T-helper 1 cell (primary cell): Measurements from ENCODE around the gene HS1BP3.
A peak's percentile ranks its signal among the peaks of the same experiment; 100 is the strongest.

Experiments
- DNase-seq, 5 donors: peaks; one replicate each; pipeline ENCODE4 v3.0.0-alpha.2; 2012 to 2020

HS1BP3 gene

DNA sequence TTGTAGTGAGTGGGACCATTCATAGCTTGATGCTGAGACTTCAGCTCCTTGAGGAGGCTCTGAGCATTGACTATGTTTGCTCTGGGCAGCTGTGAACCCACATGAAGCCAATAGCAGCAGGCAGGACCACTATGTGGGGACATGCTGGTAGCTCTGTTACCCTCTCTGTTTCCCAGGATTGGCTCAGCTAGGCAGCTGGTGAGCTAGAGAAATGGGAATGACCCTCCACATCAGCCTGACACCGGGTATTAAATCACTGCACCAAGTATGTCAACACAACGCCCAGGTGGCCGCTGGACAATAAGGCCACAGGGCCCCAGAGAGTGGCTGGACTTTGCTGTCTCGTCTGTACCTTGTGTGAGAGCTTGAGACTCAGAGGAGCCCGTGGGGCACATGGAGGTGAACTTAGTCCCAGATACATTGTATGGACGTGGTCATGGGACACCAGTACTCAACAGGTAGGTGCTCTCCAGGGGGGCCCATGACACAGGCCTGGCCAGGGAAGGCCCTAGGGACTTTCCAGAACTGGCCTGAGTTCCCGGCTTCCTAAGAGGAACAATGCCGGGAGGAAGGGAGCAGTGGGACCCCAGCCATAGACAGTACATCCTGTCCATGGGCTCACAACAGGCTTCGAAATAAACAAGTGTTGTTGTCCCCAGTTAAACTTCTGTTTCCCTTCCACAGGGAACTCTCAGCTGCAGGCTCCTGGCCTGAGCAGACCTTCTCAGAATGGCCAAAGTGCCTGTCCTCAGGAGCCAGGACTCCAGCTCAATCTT, 35.2 kb downstream of the HS1BP3 start:
- no peak for DNase-seq

DNA sequence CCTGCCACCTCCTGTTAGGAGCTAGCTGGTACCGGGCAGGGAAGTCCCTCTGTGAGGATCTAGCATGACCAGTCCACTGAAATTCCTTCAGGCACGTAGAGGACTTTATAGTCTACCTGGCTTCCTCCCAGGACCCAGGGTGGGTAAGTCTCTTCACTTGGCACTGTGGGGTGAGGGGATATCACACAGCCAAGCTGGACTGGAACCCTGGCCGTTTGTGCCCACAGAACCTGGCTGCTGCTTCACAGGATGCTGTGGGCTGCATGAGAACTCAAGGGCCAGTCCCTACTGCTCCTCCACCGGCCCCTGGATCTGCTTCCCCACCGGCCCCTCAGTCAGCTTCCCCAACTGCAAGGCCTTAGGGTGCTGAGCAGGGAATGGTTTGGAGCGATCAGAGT, 35.8 kb downstream of the HS1BP3 start:
- no peak for DNase-seq

DNA sequence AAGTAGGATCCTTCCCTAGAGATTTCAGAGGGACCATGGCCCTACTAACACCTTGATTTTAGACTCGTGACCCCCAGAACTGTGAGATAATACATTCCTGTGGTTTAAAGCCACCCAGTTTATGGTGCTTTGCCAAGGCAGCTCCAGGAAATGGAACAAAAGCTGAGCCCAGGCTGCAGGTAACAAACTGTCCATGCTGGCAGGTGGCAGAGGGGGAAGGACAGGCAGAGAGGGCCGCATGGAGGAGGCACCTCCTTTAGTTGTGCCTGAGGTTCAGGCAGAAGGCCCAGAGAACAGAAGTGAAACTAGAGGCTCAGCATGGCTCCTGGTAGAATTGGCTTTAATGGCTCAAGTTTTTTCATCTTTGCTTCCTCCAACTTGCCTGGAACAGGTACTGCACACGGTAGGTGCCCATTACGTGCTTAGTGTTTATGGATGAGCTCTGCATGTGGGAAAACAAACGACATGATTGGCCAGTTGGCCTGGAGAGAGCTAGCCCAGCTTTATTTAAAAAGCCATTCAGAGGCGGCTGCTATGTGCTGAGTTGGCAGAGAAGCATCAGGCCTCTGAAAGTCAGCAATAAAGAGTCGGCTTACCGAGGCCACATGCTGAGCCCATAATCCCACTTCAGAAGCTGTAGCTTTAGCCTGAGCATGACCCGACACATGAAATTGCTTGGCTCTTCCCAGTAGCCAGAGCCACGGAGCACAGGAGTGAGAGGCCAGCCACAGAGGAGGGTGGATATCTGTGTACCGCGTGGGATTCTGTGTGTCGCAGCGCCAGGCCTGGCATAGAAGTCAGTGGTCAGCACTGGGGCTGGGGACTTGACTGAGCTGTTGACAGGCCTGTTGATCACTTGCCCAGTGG, 36.5 kb downstream of the HS1BP3 start:
- DNase-seq = peak in 1 of 5 donors; percentile 2

DNA sequence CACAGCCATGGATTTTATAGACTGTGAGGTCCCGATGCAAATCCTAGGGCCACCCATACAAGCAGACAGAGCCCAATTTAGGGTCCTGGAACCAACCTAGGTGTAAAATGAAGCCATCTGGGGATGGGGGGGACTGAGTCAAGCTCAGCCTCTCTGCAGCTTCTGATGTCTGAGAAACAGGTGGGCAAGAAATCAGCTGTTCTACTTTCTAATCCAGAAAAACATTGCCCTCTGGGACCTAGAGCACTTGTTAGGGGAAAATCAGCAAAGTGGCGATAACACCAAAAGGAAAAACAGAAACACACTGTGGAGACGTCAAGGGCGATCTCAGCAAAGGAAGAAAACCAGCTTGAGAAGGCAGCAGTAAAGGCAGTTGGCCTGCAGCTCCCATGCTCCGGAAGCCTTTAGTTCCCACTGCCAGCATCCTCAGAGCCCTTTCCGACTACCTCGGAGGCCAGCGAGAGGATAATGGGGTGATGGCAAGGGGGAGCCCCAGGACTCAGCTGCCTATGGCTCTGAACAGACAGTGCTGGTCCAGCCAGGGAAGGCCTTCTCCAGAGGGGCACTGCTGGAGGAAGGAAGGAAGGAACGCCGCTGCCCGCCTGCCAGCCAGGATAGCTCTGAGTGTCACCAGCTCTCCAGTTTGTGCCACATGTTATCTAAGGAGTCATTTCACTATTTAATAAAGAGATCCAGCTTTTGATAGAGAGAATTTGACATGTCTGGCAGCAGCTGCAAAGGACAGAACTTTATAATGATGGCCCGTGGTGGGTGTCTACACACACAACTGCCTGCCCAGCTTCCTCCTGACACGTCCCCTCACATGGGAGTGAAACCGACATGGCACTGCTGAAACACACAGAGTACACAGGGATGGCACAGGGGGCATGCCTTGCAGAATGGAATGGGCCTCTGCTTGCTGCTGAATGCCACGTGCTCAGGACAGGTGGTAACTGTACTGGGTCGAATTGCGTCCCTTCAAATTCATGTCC, 37.7 kb downstream of the HS1BP3 start:
- DNase-seq = peak in 1 of 5 donors; percentile 2

DNA sequence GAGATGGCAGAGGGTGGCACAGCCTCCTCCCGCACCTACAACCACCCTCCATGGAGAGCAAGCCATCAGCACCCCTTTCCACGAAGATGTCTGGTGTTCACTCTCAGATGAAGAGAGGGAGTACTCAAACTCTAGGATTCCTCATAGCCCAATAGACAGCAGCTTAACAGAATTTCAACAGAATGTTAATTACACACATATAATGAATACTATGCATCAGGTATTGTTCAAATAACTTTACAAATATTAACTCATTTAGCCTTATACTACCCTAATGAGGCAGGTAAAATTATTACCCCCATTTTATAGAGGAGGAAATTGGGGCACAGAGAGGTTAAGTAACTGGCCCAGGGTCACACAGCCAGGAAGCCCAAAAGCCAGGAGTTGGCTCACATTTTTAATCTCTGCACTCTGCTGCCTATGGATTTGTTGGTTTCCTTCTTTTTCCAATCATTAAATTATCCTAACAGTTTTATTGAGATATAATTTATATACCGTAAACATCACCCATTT, 39.0 kb downstream of the HS1BP3 start:
- no peak for DNase-seq

DNA sequence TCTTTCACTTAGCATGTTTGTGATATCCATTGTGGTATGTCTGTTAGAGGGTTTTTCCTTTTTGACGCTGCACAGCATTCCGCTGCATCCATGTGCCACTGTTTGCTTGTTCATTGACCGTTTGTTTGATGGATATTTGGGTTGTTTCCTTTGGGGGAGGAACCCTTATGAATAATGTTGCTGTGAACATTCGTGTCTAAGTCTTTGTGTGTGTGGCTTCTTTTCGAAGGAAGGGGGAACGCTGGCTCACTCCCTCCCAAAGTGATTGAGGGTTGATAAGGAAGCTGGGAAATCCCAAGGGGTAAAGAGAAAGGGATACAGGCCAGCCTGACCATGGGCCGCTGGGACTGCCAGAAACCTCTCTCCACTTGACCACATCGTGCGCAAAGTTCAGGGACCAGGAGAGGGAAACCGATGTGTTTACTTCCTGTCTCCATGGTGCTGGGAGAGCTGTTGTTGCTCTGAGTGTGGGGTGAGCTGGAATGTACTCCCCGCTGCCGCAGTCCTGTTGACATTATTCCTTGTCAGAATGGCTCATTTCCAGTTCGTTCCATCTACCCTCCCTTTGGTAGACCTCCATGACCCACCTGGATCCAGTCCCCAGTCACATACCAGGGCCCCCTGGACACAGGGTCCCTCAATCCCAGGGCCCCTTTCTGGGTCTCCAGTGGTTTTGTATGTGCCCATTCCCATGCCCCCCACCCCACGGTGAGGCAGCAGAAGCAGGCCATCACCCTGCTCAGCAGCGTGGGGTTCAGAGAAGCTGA, 39.6 kb downstream of the HS1BP3 start:
- no peak for DNase-seq

DNA sequence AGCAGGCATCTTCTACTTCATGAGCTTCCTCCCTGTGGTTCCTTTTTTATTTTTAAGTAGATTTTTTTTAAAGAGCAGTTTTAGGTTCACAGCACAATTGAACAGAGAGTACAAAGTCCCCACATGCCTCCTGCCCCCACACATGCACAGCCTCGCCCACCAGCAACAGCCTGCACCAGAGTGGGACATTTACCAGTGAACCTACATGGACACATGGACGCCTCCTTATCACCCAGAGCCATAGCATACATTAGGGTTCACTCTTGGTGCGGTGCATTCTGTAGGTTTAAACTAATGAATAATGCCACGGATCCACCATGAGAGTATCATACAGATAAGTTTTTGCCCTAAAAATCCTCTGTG, 40.9 kb downstream of the HS1BP3 start:
- DNase-seq = no peak

DNA sequence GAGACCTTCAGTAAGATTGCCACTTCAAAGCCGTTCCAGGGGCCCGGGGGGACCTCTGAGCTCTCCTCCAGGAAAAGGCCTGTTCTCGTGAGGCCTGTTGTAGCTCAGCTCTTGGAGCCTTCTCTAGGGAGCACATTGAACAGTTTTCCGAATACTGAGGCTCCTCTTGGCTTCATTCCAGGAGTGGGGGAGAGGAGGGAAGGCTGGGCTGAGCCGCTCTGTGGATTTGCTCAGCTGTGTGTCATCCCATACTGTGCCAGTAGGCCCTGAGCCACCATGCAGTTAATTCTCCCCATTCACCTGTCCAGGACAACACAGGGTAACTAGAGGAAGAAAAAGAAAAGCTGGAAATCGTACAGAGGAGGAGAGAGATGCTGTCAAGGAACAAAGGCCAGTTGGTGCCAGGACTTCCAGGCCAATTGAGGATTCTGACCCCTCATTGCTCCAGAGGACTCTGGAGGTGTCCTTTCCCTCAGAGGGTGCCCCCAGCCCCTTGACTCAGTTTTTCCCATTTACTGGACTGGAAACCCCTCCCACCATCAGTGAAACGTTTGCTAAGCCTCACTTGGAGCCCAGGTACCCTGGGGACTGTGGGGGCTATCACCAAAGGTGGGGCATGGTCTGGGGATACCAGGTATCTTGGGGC, 41.4 kb downstream of the HS1BP3 start:
- DNase-seq = no peak

DNA sequence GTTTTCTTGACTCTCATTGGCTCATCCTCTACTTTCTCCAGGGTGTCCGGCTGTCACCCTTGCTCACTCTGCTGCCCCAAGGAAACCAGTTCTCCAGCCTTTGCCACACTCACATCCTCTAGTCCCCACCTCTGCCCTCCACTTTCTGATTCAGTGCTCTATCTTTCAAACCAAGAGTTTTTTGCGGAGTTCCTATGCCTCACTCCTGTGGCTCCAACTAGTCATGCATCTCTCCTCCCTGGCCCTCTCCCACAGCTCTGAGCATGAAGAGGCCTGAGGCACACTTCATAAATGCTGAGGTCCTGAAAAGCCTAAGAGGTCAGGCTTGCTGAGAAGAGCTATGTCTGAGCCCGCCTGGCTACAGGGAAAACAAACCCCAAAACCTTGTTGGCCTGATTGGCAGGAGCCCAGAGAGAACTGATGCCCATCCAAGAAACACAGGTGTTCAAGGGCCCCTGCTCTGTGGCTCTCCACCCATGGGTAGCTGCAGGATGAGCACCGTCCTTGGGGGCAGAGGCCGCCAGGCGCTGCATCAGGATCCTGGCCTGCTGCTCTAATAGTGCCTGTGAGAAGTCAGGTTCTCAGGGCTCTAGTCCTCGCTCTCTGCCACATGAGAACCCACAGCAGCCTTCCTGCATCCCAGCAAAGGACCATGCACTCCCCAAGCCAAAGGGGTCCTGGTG, 42.1 kb downstream of the HS1BP3 start:
- no peak for DNase-seq

DNA sequence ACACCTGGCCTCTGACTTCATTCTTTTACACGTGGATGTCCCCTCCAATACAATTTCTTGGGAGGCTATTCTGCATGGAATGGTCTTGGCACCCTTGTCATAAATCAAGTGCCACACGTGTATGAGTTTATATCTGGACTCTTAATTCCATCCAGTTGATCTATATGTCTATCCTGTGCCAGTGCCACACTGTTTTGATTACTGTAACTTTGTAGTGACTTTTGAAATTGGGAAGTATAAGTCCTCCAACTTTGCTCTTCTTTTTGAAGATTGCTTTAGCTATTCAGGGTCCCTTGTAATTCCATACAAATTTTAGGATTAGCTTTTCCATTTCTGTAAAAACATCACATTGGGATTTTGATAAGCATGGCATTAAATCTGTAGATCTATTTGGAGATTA, 43.5 kb downstream of the HS1BP3 start:
- no peak for DNase-seq

DNA sequence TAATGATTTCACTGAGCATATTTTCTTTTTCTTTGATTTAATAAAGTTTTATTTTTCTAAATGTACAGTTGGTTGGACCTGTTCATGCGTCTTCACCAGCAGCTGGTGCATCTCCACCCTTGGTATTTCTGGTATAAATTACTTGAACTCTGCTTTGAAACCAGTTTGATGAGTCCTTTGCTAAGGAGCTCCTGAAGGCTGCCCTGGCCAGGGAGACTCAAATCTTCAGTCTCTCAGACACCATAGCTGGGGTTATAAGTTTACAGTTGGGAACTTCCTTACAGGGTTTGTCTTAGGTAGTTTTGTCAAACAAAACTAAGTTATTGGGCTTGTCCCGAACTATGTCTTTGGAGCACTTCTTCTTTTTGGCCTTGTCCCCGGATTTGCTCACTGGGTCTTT, 44.7 kb downstream of the HS1BP3 start:
- no peak for DNase-seq

DNA sequence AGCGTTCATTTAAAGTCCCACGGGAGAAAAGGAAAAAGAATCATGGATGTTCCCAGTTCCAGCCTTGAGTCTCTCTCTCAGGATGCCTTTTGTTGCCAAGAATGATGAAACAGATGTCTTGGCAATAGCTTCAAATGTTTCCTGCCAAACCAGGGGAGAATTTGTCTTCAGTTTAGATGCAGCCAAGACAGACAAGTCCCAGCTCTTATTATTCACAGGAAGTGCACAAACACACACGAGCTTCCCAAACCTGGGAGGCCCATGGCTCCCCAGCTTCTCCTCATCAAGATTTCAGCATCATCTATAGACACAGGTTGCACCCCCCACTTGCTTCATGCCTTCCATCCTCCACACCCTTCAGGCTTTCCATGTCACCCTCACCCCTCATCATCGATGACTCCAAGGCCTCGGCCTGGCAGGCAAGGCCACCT, 45.9 kb downstream of the HS1BP3 start:
- no peak for DNase-seq

DNA sequence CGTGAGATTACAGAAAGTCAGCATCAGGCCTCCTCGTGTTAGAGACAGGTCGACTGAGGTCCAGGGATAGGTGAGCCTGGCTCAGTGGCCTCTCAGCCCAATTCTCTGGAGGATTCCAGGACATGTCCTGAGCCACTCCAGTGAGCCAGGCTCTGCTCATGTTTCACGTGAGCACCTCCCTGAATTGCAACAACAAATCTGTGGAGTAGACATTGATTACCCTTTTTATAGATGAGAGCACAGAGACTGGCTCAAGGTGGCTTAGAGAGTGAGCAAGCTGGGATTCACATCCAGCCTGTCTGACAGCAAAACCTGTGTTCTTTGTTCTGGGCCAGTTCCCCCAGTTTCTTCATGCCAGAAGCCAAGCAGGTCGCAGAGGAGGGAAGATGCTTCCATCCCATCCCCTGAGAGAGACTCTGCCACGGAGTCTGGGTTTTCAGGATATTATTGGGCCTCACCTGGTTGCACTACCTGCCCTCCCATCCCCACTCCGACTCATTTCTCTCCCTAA, 46.4 kb downstream of the HS1BP3 start:
- DNase-seq = no peak

DNA sequence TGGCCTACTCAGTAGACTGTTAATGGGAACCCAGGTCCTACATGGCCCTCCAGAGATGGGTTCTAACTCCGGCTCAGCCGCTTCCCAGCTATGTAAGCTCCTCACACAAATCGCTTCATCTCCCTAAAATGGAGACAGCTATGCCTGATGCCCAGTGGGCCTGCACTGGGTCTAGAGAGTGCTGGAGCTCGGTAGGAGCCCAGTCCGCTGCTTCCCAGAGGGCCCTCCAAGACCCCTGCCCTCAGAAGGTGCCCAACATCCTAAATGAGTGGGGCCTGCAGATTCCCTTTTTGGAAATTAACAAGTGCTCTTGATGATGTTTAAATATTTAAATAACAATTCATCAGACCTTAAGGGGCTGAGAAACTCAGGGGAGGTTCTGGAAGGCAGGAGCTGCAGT, 47.1 kb downstream of the HS1BP3 start:
- DNase-seq = no peak

DNA sequence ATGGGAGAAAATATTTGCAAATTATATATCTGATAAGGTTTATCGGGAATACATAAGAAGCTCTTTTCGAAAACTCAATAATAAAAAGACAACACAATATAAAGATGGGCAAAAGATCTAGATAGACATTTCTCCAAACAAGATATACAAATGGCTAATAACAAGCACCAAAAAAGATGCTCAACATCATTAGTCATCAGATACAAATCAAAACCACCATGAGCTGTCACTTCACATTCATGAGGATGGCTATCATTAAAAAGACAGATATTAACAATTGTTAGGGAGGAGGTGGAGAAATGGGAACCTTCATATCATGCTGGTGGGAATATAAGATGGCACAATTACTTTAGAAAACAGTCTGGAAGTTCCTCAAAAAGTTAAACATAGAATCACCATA, 48.1 kb downstream of the HS1BP3 start:
- DNase-seq = no peak

DNA sequence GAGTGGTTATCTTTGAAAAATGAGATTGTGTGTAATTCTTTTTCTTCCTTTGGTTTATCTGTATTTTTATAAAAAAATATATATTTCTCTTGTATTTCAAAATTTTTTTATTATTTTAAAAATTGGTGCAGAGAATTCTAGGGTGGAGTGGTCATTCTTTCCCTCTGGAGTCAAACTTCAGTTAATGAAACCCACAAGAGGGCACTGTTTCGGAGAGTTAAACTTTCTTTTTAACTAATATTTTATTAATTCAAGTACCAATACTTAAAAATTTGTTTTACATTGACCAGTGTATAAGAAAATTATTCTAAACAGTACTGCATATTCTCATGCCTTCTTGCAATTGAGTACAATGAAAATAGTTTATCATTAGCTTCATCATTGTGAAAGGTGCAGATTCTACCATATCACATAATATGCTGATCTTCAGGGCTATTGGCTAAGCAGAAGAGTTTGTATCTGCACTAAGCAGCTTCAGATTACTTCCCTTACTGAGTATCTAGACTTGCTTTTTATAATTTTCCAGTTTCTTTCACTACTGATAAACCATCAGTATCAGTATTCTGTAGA, 50.1 kb downstream of the HS1BP3 start:
- DNase-seq = no peak

DNA sequence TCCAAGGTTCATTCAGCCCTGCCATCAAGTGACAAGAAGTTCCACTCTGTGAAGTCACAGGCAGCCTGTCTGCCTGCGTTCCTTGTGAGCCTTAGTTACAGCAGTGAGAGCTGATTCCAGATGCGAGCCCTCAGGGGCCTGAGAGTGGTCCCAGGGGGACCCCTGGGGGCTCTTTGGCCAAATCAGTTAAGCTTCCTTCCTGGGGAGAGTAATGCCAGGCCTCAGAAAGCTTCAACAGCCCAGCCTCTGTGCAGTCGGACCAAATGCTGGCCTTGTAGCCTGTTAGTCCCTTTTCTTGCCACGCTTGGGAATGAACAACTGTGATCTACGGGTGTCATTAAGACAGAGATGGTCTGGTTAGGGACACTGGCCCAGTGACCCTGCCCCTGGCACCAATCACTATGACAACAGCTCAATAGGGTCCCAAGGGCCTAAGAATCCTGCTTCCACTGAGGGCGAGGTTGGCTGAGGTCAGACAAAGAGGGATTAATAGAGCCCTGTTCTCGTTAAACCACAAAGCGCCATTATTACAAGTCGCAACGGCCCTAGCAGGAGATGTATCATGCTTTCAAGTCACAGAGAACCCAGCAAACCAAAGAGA, 50.9 kb downstream of the HS1BP3 start:
- DNase-seq = peak in 1 of 5 donors; percentile 3

DNA sequence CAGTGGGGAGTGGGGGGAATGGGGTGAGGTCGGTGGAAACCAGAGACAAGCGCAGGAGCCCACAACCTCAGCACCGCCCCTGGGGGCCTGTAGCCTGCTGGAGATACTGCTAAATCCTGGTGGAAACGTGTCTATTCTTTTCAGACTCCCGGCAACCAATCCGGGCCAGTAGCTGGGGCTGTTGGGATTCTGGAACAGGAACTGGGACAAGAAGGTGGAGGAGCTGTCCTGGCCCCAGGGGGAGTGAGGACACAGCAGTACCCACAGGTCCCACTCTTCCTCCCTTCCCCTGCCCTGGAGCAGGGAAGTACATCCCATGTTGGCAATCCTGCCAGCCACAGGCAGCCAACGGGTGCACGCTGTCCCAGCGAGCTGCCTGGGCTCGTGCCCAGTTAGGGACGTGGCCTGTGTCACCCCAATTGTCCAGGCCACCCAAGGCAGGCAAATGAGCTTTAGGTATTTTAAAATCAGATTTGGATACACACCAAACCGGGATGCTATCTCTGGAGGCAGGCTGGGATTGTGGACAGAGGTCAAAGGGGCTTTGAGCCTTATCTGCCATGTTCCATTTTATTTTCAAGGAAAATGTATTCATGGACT, 51.8 kb downstream of the HS1BP3 start:
- peak in 1 of 5 donors; percentile 3 for DNase-seq

DNA sequence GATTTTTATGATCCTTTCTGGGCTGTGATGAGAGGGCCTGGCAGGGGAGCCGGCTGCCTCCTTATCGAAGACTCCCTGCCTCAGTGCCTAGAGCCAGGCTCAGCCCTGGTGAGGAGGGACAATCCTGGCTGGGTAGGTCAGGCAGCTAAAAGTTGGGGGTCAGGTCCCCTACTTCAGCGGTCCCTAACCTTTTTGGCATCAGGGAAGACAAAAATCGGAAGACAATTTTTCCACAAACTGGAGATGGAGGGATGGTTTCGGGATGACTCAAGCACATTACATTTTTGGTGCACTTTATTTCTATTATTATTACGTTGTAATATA, 53.1 kb downstream of the HS1BP3 start:
- DNase-seq = peak in 1 of 5 donors; percentile 1
